GM12891 (cell line): ENCODE data around the gene SUGT1.

ENCODE experiments used
- DNase-seq: peaks from one replicate; pipeline ENCODE4 v3.0.0; 2011; ENCODE audit warnings: low spot score; ENCODE audit not compliant: insufficient read length
- FAIRE-seq: peaks from 2 replicates; lab custom pipeline; 2011; peaks lifted over from hg19 to GRCh38; lab: Jason Lieb, UNC
- PAX5 ChIP-seq: IDR thresholded peaks from 2 replicates; pipeline ENCODE4 v1.6.1; 2011; ENCODE audit warnings: low read length, moderate library complexity, mild to moderate bottlenecking; ENCODE audit not compliant: insufficient read depth, severe bottlenecking
- POLR2A ChIP-seq: IDR thresholded peaks from 2 replicates; pipeline ENCODE4 v1.6.1; 2011; ENCODE audit warnings: low read depth, low read length, control low read depth
- POLR2AphosphoS5 ChIP-seq: IDR thresholded peaks from 2 replicates; pipeline ENCODE4 v1.6.1; 2011; ENCODE audit warnings: low read depth, low read length, control low read depth
- POU2F2 ChIP-seq: IDR thresholded peaks from 2 replicates; pipeline ENCODE4 v1.6.1; 2011; ENCODE audit warnings: low read depth, mild to moderate bottlenecking, control low read depth, low read length, moderate library complexity
- SPI1 ChIP-seq: IDR thresholded peaks from 2 replicates; pipeline ENCODE4 v1.6.1; 2011; ENCODE audit warnings: low read depth, low read length, control low read depth
- TAF1 ChIP-seq: IDR thresholded peaks from 2 replicates; pipeline ENCODE4 v1.6.1; 2011; ENCODE audit warnings: low read depth, low read length, control low read depth

The SUGT1 gene

GRCh38 chr13:52638666-52639328 lies 13.8 kb upstream of the SUGT1 start:
- TF ChIP-seq POU2F2: no peak
- FAIRE-seq (no peak), DNase-seq (no peak)

- FAIRE-seq: no peak
- TF ChIP-seq POU2F2 (no peak), TAF1 (no peak), SPI1 (no peak), PAX5 (no peak), POLR2AphosphoS5 (no peak), POLR2A (no peak)
- no peak for DNase-seq
Measured at GRCh38 chr13:52642131-52642530, 10.5 kb upstream of the SUGT1 start, which contains the start of gene HNRNPA1L2. Gene HNRNPA1L2, plus strand, starts transcription at chr13:52642431. Its CDS starts 62 bp downstream, at chr13:52642493.

GRCh38 chr13:52644108-52644507 lies 8.5 kb upstream of the SUGT1 start:
- FAIRE-seq (no peak), DNase-seq (no peak)
- TF ChIP-seq POLR2AphosphoS5 (no peak), POLR2A (no peak), SPI1 (no peak), TAF1 (no peak), POU2F2 (no peak), PAX5 (no peak)

GRCh38 chr13:52646967-52647366 lies 5.7 kb upstream of the SUGT1 start:
- TF ChIP-seq POLR2AphosphoS5: no peak
- no peak for TF ChIP-seq SPI1
- no peak for TF ChIP-seq POU2F2
- no peak for TF ChIP-seq TAF1
- TF ChIP-seq POLR2A: no peak
- TF ChIP-seq PAX5: no peak
- DNase-seq: no peak
- FAIRE-seq: no peak

GRCh38 chr13:52650731-52651130 lies 1.9 kb upstream of the SUGT1 start:
- FAIRE-seq (no peak), DNase-seq (no peak)
- no peak for TF ChIP-seq TAF1
- TF ChIP-seq POLR2AphosphoS5: peak; percentile 27; the same call in 1 of the 2 replicates

GRCh38 chr13:52651897-52652195 lies 790 bp upstream of the SUGT1 start:
- no peak for FAIRE-seq
- no peak for TF ChIP-seq POLR2AphosphoS5
- no peak for TF ChIP-seq POLR2A
- TF ChIP-seq TAF1: no peak
- TF ChIP-seq POU2F2: no peak
- no peak for TF ChIP-seq PAX5
- no peak for TF ChIP-seq SPI1
- peak; percentile 18 for DNase-seq

GRCh38 chr13:52652980-52653303 lies 306 bp downstream of the SUGT1 start:
- TF ChIP-seq TAF1 (no peak), POLR2AphosphoS5 (no peak), PAX5 (no peak), POU2F2 (no peak), POLR2A (no peak), SPI1 (no peak)
- FAIRE-seq: no peak
- no peak for DNase-seq

- no peak for DNase-seq
- no peak for FAIRE-seq
- TF ChIP-seq POLR2A (no peak), SPI1 (peak; percentile 34; the same call in 1 of the 2 replicates), PAX5 (no peak)
Measured at GRCh38 chr13:52659340-52659739, 6.7 kb downstream of the SUGT1 start.

DNA sequence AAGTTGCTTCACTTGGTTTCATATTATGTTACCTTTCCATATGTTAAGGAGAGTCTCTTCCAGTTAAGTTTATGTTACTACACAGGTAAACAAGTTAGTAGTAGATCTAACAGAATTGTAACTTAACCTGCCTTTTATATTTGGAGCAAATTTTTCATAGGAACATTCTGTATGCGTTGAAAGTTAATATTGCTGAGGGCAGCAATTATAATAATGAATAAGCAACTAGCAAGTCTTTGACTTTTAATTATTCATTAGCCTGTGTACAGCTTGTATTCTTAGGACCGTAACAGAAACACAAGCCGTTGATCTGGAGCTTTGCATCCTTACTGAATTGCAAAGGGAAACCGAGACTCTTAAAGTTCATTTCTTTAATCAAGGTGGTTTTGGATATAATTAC lies 11.6 kb downstream of the SUGT1 start:
- TF ChIP-seq TAF1 (no peak), SPI1 (no peak), POLR2AphosphoS5 (no peak)
- DNase-seq: no peak
- FAIRE-seq: no peak

DNA sequence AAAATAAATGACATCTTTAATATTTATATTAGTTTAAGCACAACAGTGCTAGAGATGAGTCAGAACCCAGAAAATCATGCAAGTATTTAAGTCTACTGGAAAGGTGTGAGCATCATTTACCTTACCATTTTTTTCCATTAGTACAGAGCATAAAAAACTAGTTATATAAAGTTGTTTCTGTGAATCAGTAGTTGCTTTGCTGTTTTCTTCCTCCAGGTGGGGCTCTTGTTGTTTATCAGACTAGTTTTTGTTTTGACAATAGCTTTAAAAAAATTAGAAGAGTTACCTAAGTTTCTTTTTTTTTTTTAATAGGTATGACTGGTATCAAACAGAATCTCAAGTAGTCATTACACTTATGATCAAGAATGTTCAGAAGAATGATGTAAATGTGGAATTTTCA lies 12.7 kb downstream of the SUGT1 start:
- DNase-seq (no peak), FAIRE-seq (no peak)
- no peak for TF ChIP-seq TAF1
- TF ChIP-seq SPI1: no peak
- no peak for TF ChIP-seq POU2F2
- no peak for TF ChIP-seq POLR2AphosphoS5
- no peak for TF ChIP-seq POLR2A
- TF ChIP-seq PAX5: no peak

DNA sequence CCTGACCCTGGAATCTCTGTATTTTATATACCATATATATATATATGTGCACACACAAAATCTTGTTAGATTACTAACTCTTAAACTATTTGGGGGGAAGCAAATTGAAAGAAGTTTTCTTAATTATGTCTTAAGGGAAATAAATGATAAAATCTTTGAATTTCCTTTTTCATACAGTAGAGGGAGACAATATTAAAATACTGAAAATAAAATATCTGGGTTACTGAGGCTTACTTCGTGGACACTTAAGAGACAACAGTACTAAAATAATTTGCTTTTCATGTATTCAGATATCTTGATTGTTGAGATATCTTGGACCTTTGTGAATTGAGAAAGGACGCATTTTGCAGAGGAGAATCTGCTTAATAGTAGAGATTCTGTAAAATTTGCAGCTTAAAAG lies 17.0 kb downstream of the SUGT1 start:
- FAIRE-seq (no peak), DNase-seq (no peak)
- no peak for TF ChIP-seq PAX5
- no peak for TF ChIP-seq POU2F2
- no peak for TF ChIP-seq POLR2AphosphoS5
- TF ChIP-seq SPI1: no peak
- no peak for TF ChIP-seq TAF1
- no peak for TF ChIP-seq POLR2A

DNA sequence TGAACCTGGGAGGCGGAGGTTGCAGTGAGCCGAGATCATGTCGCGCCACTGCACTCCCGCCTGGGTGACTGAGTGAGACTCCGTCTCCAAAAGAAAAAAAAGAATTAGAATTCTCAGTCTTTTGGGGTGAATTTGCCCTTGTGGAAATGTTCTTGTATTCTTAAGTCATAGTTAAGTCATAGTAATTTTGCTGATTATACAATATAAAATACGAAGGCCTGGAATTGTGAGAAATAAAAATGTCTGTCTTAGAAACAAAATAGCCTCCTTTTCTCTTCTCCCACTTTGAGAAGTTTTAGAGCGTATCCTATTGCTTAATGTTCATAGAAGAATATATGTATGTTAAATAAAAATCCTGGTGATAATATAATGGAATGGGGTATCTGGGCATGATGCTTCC lies 18.1 kb downstream of the SUGT1 start:
- TF ChIP-seq POU2F2 (no peak), SPI1 (no peak)
- FAIRE-seq (no peak), DNase-seq (no peak)
